Activated effector memory CD4-positive, alpha-beta T cell treated with anti-CD3 and anti-CD28 coated beads, Interleukin-2, amount 50 U/mL, for 16 hours (primary cell): Measurements from ENCODE around the gene TMEM176A.

Experiments
- DNase-seq: peaks from one replicate; pipeline ENCODE4 v3.0.0-alpha.2; 2020

TMEM176A gene

DNA sequence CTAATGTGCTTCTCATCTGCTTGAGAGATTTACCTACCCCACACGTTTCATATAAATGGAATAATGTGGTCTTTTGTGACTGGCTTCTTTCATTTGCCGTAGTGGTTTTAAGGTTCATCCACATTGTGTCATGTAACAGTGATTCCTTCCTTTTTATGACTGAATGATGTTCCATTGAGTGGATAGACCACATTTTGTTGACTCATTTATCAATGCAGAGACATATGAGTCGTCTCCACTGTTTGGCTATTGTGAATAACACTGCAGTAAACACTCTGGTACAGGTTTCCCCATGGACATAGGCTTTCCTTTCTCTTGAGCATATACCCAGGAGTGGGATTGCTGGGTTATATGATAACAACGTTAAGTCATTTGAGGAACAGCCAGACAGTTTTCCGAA is 49.7 kb downstream of the TMEM176A start:
- DNase-seq: no peak

- no peak for DNase-seq
Measured at GRCh38 chr7:150851492-150852370, 51.2 kb downstream of the TMEM176A start.

GRCh38 chr7:150852371-150852905 is 51.9 kb downstream of the TMEM176A start, which contains the start of gene AOC1:
Gene AOC1 (plus strand): TSS chr7:150852517. CDS start chr7:150856471, 3,954 bp downstream.
- no peak for DNase-seq

- no peak for DNase-seq
Measured at GRCh38 chr7:150854066-150855000, 53.8 kb downstream of the TMEM176A start.
